HTR-8/SVneo (cell line): Measurements from ENCODE around the gene FCHSD2.
"Not testable (repeated sequence)": the region's sequence is repeated elsewhere in the genome, so short reads cannot be mapped to it uniquely, and the experiment has no call there.

Source experiments
- DNase-seq: peaks from one replicate; pipeline ENCODE4 v3.0.0; 2011; ENCODE audit warnings: low spot score, mixed read lengths; ENCODE audit not compliant: insufficient read length
- FAIRE-seq: peaks from 2 replicates; lab custom pipeline; 2011; peaks lifted over from hg19 to GRCh38; lab: Jason Lieb, UNC

FCHSD2 gene

DNA sequence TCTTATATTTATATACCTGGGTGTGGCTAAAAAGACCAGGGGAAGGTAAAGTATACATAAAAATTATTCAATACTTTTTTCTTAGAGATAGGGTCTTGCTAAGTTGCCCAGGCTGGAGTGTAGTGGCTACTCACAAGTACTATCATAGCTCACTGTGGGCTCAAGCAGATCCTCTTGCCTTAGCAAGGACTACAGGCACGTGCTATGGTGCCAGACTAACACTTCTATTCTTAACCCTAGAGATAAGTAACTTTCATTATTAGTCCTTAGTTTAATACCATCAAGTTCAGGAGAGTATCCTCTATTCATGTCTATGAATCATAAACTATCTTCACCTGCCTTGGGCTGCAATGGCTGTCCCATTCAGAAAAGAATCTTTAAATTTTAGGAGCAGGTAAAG lies 11.9 kb downstream of the FCHSD2 start:
- DNase-seq: no peak
- no peak for FAIRE-seq

DNA sequence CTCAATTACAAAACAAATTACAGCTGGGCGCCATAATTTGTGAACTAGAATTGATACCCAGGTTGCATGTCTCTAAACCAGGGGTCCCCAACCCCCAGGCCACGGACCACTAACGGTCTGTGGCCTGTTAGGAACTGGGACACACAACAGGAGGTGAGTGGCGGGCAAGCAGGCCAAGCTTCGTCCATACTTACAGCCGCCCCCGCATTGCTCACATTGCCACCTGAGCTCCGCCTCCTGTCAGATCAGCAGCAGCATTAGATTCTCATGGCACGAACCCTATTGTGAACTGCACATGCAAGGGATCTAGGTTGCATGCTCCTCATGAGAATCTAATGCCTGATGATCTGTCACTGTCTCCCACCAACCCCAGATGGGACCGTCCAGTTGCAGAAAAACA lies 12.9 kb downstream of the FCHSD2 start:
- FAIRE-seq: no peak

DNA sequence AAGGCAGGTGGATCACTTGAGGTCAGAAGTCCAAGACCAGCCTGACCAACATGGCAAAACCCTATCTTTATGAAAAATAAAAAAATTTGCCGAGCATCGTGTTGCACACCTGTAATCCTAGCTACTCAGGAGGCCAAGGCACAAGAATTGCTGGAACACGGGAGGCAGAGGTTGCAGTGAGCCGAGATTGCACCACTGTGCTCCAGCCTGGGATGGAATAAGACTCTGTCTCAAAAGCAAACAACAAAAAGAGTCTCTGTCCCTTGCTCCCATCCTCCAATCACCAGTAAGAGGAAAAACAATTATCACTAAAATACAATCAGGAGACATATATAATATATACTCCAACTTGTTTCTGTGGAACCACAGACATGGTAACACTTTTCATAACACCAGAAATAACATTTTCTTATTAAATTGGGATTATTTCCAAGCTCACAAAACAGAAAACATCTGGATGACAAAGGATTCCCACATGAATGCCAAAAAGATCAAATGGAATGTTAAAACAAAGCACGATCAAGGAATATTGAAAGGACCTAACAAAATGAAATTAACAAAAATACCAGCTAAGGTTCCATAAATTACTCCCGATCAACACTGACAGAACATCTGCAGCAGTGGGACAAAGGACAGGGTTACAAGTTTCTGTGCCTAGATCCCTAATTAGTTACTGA lies 15.2 kb downstream of the FCHSD2 start:
- FAIRE-seq (no peak), DNase-seq (no peak)

More for the DNA sequence above, 12.9 kb downstream of the FCHSD2 start:
- DNase-seq: no peak

DNA sequence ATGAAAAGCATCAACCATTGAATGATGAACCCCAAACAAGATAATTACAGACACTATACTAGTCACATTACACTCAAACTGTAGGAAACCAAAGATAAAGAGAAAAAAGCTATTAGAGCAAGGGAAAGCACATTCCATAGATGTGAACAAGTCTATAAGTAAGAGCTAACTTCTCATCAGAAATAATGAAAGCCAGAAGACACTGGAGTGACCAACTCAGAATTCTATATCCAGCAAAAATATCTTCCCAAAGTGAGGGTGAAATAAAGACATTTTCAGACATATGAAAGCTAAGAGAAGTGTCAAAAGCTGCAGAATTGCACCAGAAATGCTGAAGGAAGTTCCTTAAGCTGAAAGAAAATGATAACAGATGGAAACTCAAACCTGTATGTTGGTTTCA lies 17.3 kb downstream of the FCHSD2 start:
- no peak for DNase-seq
- FAIRE-seq: no peak

DNA sequence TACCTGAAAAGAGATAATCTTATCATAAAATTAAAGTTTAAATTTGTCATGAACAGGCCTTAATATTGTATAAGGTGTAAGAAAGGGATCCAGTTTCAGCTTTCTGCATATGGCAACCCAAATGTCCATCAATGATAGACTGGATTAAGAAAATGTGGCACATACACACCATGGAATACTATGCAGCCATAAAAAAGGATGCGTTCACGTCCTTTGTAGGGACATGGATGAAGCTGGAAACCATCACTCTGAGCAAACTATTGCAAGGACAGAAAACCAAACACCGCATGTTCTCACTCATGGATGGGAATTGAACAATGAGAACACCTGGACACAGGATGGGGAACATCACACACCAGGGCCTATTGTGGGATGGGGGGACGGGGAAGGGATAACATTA lies 18.2 kb downstream of the FCHSD2 start:
- FAIRE-seq, DNase-seq: not testable (repeated sequence)

DNA sequence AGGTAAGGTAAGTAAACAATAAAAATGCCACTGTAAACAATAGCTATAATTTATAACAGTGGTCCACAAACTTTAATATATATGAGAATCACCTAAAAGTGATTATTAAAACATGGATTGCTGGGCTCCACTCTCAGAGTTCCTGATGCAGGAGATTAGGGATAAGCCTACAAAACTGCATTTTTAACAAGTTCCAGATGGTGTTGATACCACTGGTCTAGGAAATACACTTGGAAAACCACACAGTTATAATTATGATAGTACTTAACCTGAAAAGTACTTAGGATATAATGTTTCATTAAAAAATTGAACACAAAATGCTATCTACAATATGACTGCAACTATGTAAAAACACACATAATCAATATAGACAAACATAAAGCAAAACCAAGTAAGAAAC lies 20.4 kb downstream of the FCHSD2 start:
- DNase-seq (no peak), FAIRE-seq (no peak)

DNA sequence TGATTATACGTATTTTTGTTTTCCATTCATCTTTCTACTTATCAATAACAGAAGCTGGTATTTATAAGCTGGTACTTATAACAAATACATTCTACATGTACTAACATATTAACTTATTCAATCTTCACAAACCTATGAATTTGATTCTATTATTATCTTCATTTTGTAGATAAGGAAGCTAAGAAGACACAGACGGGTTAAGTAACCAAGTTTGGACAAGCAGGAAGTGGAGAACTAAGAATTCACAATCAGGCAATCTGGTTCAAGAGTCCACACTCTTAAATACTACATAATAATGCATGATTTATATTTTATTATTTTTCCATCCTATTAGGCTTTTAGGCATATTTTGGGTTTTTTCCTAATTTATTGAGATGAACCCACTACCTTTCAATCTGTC lies 25.0 kb downstream of the FCHSD2 start:
- DNase-seq (no peak), FAIRE-seq (no peak)

DNA sequence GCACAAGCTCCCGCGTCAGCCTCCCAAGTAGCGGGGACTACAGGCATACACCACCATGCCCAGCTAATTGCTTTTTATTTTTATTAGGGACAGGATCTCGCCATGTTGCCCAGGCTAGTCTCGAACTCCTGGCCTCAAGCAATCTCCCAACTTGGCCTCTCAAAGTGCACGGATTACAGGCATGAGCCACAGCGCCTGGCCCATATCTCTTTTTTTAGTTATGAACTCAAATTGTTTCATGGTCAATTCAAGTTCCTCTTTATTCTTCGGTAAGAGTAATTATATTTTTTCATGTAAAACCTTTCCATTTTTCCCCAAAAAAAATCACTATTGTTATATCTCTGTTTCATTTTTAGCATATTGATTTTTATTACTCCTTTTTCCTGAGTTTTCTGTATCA lies 25.5 kb downstream of the FCHSD2 start:
- DNase-seq (no peak), FAIRE-seq (no peak)

DNA sequence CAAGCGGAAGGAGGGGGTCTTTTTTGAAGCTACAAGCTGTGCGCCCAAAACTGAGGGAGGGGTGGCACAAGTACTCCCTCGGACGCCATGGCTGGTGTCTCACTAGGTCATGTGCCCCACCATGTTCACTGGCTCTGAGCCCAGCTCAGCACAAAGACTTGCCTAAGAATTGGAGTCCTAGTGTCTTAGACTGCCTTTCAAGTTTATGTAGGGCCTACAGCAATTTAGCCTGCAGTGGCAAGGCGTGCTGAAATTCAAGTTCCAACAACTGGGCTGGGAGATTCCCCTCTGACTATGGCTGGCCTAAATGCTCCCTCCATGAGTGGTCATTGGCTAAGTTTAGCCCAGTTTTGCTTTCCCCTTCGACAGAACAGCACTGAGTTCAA lies 27.3 kb downstream of the FCHSD2 start:
- DNase-seq: no peak
- no peak for FAIRE-seq

DNA sequence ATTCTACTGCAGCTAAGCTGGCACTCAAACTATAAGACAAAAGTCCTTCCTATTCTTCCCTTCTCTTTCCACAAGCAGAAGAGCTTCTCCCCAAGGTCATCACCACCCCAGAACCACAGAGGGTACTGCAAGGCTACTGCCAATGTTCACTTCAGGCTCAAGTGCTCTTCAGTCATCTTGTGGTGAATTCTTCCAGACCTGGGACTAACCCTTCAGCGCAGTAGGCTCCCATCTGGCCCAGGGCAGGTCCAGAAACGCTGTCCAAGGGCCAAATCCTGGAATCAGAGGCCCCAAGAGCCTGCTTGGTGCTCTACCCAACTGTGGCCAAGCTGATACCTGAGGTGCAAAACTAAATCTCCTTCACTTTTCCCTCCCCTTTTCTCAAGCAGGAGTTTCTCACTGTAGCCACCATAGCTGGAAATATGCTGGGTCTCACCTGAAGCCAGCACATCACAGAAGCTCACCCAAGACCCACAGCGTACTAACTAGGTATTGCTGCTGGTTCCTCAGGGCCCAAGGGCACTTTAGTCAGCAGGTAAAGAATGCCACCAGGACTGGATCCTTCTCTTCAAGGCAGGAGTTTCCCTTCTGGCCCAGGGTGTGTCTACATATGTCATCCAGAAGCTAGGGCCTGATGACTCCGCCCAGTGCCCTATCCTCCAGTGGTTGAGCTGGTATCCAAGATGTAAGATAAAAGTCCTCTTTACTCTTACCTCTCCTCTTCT lies 27.8 kb downstream of the FCHSD2 start:
- DNase-seq (no peak), FAIRE-seq (no peak)

DNA sequence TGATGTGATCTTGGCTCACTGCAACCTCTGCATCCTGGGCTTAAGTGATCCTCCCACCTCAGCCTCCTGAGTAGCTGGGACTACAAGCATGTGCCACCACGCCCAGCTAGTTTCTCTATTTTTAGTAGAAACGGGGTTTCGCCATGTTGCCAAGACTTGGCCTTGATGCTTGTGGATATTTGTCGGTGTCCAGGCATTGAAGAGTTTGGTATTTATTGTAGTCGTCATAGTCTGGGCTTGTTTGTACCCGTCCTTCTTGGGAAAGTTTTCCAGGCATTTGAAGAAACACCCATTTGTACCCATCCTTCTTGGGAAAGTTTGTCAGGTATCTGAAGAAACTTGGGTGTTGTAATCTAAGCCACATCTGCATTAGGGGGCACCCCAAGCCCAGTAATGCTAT lies 28.7 kb downstream of the FCHSD2 start:
- FAIRE-seq (no peak), DNase-seq (no peak)

DNA sequence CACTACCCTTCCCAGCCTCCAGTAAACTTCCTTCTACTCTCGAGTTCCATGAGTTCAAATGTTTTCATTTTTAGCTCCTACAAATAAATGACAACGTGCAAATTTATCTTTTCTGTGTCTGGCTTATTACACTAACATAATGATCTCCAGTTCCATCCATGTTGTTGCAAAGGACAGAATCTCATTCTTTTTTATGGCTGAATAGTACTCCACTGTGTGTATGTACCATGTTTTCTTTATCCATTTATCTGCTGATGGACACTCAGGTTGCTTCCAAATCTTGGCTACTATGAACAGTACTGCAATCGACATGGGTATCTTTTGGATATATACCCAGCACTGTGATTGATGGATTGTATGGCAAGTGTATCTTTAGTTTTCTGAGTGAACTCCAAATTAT lies 34.5 kb downstream of the FCHSD2 start:
- FAIRE-seq (no peak), DNase-seq (no peak)

DNA sequence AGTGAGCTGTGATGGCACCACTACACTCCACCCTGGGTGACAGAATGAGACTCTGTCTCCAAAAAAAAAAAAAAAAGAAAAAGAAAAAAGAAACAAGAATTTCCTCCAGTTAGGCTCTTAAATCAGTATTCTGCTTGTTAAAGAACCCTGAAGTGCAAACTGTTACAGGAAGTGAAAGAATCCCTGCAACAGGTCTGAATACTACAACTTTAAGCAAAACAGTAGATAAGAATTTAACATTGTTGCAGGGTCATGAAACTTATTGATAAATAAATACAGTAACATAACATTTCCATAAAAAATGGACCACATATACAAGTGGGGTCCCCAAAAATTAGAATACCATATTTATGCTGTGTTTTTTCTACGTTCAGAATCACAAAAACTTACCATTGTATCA lies 35.8 kb downstream of the FCHSD2 start:
- no peak for FAIRE-seq
- DNase-seq: no peak

DNA sequence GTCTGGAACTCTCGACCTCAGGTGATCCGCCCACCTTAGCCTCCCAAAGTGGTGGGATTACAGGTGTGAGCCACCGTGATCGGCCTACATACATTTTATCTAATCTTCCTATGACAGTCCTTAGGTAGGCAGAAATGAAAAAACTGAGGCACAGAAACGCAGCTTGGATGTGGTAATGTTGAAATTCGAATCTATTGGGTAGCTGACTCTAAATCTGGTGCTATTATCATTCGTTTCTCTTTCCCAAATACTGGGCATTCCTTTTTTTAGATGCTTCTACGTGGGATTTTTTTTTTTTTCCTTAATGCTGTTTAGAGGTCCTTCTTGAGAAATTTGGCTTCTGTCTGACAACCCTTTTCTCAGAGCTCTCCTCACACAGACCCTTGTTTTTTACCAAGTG lies 41.5 kb downstream of the FCHSD2 start:
- no peak for FAIRE-seq
- DNase-seq: no peak

DNA sequence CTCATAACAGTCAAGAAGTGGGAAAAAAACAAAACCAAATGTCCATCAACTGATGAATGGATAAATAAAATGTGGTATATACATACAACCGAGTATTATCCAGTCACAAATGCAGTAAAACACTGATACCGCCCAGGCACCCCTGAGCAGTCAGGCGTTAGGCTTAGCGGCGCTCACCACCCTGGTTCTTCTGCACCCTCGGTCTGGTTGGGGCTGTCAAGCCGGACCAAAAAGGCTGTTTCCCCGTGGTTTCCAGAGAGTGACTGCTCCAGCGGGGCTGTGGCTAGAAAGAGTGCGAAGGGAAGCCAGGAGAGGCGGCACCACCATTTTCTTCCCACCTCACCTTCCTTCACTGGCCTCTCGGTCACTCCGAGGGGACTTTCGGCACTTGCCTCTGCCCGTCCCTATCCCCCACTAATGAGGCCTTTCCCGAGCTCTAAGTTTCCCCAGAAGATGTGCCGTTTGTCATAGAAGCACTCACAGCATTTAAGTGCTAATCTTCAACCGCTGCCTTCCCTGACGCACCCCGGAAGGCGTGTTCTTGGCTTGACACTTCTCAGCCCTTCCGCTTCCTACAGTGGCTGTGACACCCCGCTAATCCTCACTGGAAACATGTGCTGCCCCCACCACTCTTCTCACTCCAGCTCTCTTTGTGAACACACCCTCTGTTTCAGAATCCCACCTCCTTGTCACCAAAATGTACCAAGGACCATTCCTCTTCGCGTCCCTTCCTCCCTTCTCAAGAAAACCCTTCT lies 42.4 kb downstream of the FCHSD2 start:
- DNase-seq (no peak), FAIRE-seq (no peak)

DNA sequence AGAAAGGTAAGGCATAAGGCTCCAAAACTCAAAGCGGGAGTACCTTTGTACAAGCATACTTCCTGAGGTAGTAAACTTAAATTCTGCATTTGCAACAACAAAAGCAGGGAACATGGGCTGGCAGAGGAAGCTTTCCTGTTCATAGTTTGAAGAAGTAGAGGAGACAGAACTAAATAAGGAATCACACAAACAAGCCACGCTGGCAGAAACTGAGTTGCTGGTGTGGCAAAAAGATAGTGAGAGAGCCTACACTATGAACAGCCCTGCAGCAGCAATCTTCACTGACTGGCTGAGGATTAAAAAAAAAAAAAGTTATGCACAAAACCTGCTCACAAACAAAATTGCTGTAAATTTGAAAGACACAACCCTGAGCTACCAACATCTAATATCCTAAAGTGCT lies 46.5 kb downstream of the FCHSD2 start:
- FAIRE-seq: no peak

DNA sequence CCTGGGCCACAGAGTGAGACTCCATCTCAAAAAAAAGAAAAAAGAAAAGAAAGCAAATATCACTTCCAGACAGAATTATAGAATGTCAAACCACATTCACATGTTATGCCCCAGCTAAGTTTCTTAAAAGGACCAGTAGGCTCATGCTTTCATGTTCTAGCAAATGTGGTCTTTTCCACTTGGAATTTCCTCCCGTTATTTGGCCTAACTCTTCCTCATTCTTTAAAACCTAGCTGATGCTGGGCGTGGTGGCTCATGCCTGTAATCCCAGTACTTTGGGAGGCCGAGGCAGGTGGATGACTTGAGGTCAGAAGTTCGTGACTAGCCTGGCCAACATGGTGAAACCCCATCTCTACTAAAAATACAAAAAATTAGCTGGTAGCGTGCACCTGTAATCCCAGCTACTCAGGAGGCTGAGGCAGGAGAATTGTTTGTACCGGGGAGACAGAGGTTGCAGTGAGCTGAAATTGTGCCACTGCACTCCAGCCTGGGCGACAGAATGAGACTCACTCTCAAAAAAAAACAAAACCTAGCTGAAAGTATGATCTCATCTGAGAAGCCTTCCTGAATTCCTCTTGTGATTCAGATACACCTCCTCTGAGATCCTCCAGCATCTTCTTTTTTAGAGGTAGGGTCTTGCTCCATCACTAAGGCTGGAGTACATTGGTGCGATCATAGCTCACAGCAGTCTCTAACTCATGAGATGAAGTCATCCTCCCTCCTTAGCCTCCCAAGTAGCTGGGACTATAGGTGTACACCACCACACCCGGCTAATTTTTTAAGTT lies 50.4 kb downstream of the FCHSD2 start:
- no peak for FAIRE-seq

More for the DNA sequence above, 46.5 kb downstream of the FCHSD2 start:
- DNase-seq: no peak

DNA sequence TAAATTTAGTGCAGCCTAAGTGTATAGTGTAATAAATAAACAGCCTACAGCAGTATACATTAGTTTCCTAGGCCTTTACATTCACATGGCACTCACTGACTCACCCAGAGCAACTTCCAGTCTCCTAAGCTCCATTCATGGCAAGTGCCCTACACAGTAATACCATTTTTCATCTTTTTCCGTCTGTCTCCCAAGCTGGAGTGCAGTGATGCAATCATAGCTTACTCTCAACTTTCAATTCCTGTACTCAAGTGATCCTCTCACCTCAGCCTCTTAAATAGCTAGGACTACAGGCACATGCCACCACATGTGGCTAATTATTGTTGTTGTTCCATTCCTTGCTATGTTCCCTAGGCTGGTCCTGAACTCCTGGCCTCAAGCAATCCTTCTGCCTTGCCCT lies 54.4 kb downstream of the FCHSD2 start:
- DNase-seq (no peak), FAIRE-seq (no peak)

More for the DNA sequence above, 50.4 kb downstream of the FCHSD2 start:
- DNase-seq: no peak

DNA sequence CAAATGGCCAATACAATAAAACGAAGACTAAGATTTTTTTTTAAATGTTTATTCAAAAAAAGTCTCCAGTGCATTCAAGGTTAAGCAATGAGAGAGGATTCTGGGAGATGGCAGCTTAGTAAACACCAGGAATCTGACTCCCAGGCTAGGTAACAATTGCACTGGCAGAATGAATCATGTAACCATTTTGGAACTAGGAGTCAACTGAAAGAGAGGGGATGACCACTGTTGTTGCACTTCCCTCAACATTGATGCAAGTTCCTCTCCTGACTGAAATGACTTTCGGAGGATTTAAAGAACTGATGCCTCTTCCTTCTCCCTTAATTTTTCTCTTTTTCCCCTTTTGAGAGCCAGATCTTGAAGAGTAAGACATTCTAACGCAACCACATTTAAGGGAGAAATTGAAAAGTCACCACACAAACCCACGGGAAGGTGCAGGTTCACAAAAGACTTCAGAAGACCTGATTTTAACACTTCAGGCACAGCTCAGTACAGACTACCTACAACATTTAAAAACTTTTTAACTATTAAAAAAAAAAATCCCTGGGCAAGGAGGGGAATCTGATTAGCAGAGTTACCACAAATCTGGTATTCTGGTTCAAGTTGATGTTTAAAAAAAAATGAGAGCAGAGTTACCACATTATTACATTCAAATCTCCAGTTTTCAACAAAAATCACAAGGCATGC lies 56.8 kb downstream of the FCHSD2 start:
- FAIRE-seq: no peak
- no peak for DNase-seq

DNA sequence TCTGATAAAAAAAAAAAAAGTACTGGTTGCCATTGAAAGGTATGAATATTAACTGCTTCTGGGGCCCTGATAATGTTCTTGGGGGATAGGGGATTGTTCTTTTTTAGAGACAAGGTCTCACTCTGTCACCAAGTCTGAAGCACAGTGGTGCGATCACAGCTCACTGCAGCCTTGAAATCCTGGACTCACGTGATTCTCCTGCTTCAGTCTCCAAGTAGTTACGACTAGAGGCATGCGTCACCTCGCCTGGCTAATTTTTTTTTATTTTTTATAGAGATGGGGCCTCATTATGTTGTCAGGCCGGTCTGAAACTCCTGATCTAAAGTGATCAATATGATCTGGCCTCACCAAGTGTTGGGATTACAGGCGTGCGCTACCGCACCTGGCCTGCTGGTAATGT lies 63.5 kb downstream of the FCHSD2 start:
- no peak for DNase-seq
- no peak for FAIRE-seq
